ENCODE results near the gene GMDS. TPM values are rescaled to one million over a fixed set of nuclear protein-coding genes. Genes with fewer than 3 reads are reported as not detected.

GMDS gene
- 8.5 and 12.7 TPM in 2 replicates for total RNA-seq
- polyA plus RNA-seq, result 34.5 and 40.4 TPM in 2 replicates
- polyA plus RNA-seq (2012), result 23.4 and 23.5 TPM in 2 replicates
- polyA minus RNA-seq (ENCODE audit: low replicate concordance), result 2.7 and 3.3 TPM in 2 replicates

- Histone ChIP-seq H3K79me2 (ENCODE audit: control insufficient read depth, insufficient read depth, low read length) (peaks cover 3% of the 10 kb centered on the region), H3K36me3 (ENCODE audit: control insufficient read depth, insufficient read depth, low read length) (no peaks in the 10 kb centered on the region), H3K4me1 (ENCODE audit: control insufficient read depth, extremely low read depth, insufficient read depth, low read length) (peaks cover 2% of the 10 kb centered on the region), H3K9ac (ENCODE audit: insufficient read depth, low read length) (peak within 1 kb of the TSS; percentile 86), H3K9me3 (ENCODE audit: control insufficient read depth, insufficient read depth, low read depth, low read length) (no peaks in the 10 kb centered on the region), H3K27me3 (ENCODE audit: control insufficient read depth, insufficient read depth, low read length) (no peaks in the 10 kb centered on the region), H2AFZ (ENCODE audit: low read length) (peak within 1 kb of the TSS; percentile 85), H3K4me2 (ENCODE audit: extremely low read depth, insufficient read depth, low read length) (peak within 1 kb of the TSS; percentile 96), H3K27ac (ENCODE audit: insufficient read depth, low read length) (peak within 1 kb of the TSS; percentile 93), H3K4me3 (replicated peaks in 1 of 4; ENCODE audit: control extremely low read depth in 1 of 4, insufficient read depth in 1 of 4, low read depth in 3 of 4, low read length in 4 of 4) (peak within 1 kb of the TSS; percentile 74 to 90 (median 84)), H4K20me1 (ENCODE audit: control insufficient read depth, extremely low read depth, insufficient read depth, low read length) (no peaks in the 10 kb centered on the region)
- DNase-seq (ENCODE audit: low read depth in 2 of 2), result peak; percentile 84 to 88
- TF ChIP-seq CTCF (conservative IDR thresholded peaks at IDR 0.05 in 1 of 2, IDR thresholded peaks at IDR 0.05 in 1 of 2; ENCODE audit: low read depth in 1 of 2, low read length in 2 of 2) (no peak), EZH2 (IDR thresholded peaks at IDR 0.05; ENCODE audit: low read length, missing control alignments) (no peak)
Measured at GRCh38 chr6:2245103-2245876, at the start of gene GMDS. Gene GMDS (minus strand): TSS chr6:2245605.

- Histone ChIP-seq H3K36me3 (ENCODE audit: control insufficient read depth, insufficient read depth, low read length) (no peaks in the 10 kb centered on the region), H3K9me3 (ENCODE audit: control insufficient read depth, insufficient read depth, low read depth, low read length) (no peaks in the 10 kb centered on the region), H3K27ac (ENCODE audit: insufficient read depth, low read length) (no peak overlapping the region), H3K4me1 (ENCODE audit: control insufficient read depth, extremely low read depth, insufficient read depth, low read length) (no peaks in the 10 kb centered on the region), H3K27me3 (ENCODE audit: control insufficient read depth, insufficient read depth, low read length) (no peaks in the 10 kb centered on the region), H3K79me2 (ENCODE audit: control insufficient read depth, insufficient read depth, low read length) (no peaks in the 10 kb centered on the region), H3K4me3 (replicated peaks in 1 of 4; ENCODE audit: control extremely low read depth in 1 of 4, insufficient read depth in 1 of 4, low read depth in 3 of 4, low read length in 4 of 4) (no peak overlapping the region), H4K20me1 (ENCODE audit: control insufficient read depth, extremely low read depth, insufficient read depth, low read length) (no peaks in the 10 kb centered on the region), H3K4me2 (ENCODE audit: extremely low read depth, insufficient read depth, low read length) (no peak overlapping the region), H2AFZ (ENCODE audit: low read length) (no peak overlapping the region), H3K9ac (ENCODE audit: insufficient read depth, low read length) (no peak overlapping the region)
- no peak for DNase-seq (ENCODE audit: low read depth in 2 of 2)
- TF ChIP-seq EZH2 (IDR thresholded peaks at IDR 0.05; ENCODE audit: low read length, missing control alignments) (no peak), CTCF (conservative IDR thresholded peaks at IDR 0.05 in 1 of 2, IDR thresholded peaks at IDR 0.05 in 1 of 2; ENCODE audit: low read depth in 1 of 2, low read length in 2 of 2) (no peak)
Measured at GRCh38 chr6:2285510-2285909, 40.1 kb upstream of the GMDS start.

- Histone ChIP-seq H3K79me2 (ENCODE audit: control insufficient read depth, insufficient read depth, low read length) (no peaks in the 10 kb centered on the region), H2AFZ (ENCODE audit: low read length) (no peak overlapping the region), H3K9ac (ENCODE audit: insufficient read depth, low read length) (no peak overlapping the region), H3K27me3 (ENCODE audit: control insufficient read depth, insufficient read depth, low read length) (no peaks in the 10 kb centered on the region), H3K9me3 (ENCODE audit: control insufficient read depth, insufficient read depth, low read depth, low read length) (no peaks in the 10 kb centered on the region), H3K4me1 (ENCODE audit: control insufficient read depth, extremely low read depth, insufficient read depth, low read length) (peaks cover 8% of the 10 kb centered on the region), H3K4me2 (ENCODE audit: extremely low read depth, insufficient read depth, low read length) (peak overlapping the region; percentile 40), H4K20me1 (ENCODE audit: control insufficient read depth, extremely low read depth, insufficient read depth, low read length) (no peaks in the 10 kb centered on the region), H3K4me3 (replicated peaks in 1 of 4; ENCODE audit: control extremely low read depth in 1 of 4, insufficient read depth in 1 of 4, low read depth in 3 of 4, low read length in 4 of 4) (no peak overlapping the region), H3K36me3 (ENCODE audit: control insufficient read depth, insufficient read depth, low read length) (no peaks in the 10 kb centered on the region), H3K27ac (ENCODE audit: insufficient read depth, low read length) (peak overlapping the region; percentile 47)
- TF ChIP-seq CTCF (conservative IDR thresholded peaks at IDR 0.05 in 1 of 2, IDR thresholded peaks at IDR 0.05 in 1 of 2; ENCODE audit: low read depth in 1 of 2, low read length in 2 of 2), result no peak
- no peak for TF ChIP-seq EZH2 (IDR thresholded peaks at IDR 0.05; ENCODE audit: low read length, missing control alignments)
- no peak for DNase-seq (ENCODE audit: low read depth in 2 of 2)
Measured at GRCh38 chr6:2275892-2276242, 30.5 kb upstream of the GMDS start.

Data from fibroblast of lung (primary cell).